Upper lobe of left lung (tissue), 6 donors: ENCODE results near the gene NREP. TPM values are rescaled to one million over a fixed set of nuclear protein-coding genes. Genes with fewer than 3 reads are reported as not detected.

Experiments
- ATAC-seq, 2 donors: fragments of 200-7000 bp; cut with Tn5 transposase; one replicate each; pipeline ENCODE4 v1.9.1; 2022; ENCODE audit warnings: mild to moderate bottlenecking in 2 of 2, moderate library complexity in 2 of 2; ENCODE audit not compliant: low FRiP score in 2 of 2
- DNase-seq, 2 donors: peaks; one replicate each; pipeline ENCODE4 v3.0.0-alpha.2; 2019 to 2020
- H3K27ac ChIP-seq, 4 donors: fragments of 200-600 bp; sonication (generic); one replicate each; pipeline ENCODE4 v1.5.1; 2016 to 2019
- H3K27me3 ChIP-seq, 4 donors: fragments of 200-600 bp; sonication (generic); one replicate each; pipeline ENCODE4 v1.5.1; 2017 to 2019
- H3K36me3 ChIP-seq, 4 donors: fragments of 200-600 bp; sonication (generic); one replicate each; pipeline ENCODE4 v1.5.1; 2016 to 2019
- H3K4me1 ChIP-seq, 4 donors: fragments of 200-600 bp; sonication (generic); one replicate each; pipeline ENCODE4 v1.5.1; 2018 to 2019
- H3K4me3 ChIP-seq, 4 donors: fragments of 200-600 bp; sonication (generic); one replicate each; pipeline ENCODE4 v1.5.1; 2017 to 2019; ENCODE audit warnings: mild to moderate bottlenecking in 2 of 4, moderate library complexity in 1 of 4
- H3K9me3 ChIP-seq, 4 donors: fragments of 200-600 bp; sonication (generic); one replicate each; pipeline ENCODE4 v1.5.1; 2018 to 2019
- CTCF ChIP-seq, 6 experiments: fragments of 450-650 bp in 4 of 6; fragments of 200-600 bp in 2 of 6; sonication (generic) in 2 of 6; IDR thresholded peaks; one replicate each; pipeline ENCODE4 v1.5.1; 2016 to 2019; ENCODE audit warnings: antibody characterized with exemption in 6 of 6
- EP300 ChIP-seq, 4 donors: sonication (generic); formaldehyde crosslinking; IDR thresholded peaks; one replicate each; pipeline ENCODE4 v1.5.1; 2017; ENCODE audit warnings: antibody characterized with exemption in 4 of 4, control low read depth in 2 of 4
- POLR2A ChIP-seq, 4 donors: fragments of 450-650 bp; IDR thresholded peaks; one replicate each; pipeline ENCODE4 v1.5.1; 2016 to 2017; ENCODE audit warnings: antibody characterized with exemption in 4 of 4, mild to moderate bottlenecking in 2 of 4
- POLR2AphosphoS5 ChIP-seq, 2 donors: sonication (generic); formaldehyde crosslinking; IDR thresholded peaks; one replicate each; pipeline ENCODE4 v1.5.1; 2017; ENCODE audit warnings: antibody characterized with exemption in 2 of 2
- WGBS, 2 donors: methylation state at CpG; one replicate each; pipeline ENCODE4 v1.1.5; 2017 to 2018; 5-methylcytosine and 5-hydroxymethylcytosine counted together
- total RNA-seq, 6 donors: library from RNA; depleted of rRNA in 4 of 6; stranded (reverse); fragments of >200 nt in 4 of 6; gene quantifications; one replicate each; pipeline versions ENCODE4 v1.1.0 to v1.2.1, GENCODE V29; 2016 to 2021
- donor health status: DM: no; HTN: no; CAD: no; lungs with moderate emphysema.
- donor health status: DM: no; HTN: yes; CAD: no; lungs with severe emphysema.

Gene NREP
- total RNA-seq, 6 donors from 2014 or later = 5.0 to 17.9 (median 12.5) TPM

DNA sequence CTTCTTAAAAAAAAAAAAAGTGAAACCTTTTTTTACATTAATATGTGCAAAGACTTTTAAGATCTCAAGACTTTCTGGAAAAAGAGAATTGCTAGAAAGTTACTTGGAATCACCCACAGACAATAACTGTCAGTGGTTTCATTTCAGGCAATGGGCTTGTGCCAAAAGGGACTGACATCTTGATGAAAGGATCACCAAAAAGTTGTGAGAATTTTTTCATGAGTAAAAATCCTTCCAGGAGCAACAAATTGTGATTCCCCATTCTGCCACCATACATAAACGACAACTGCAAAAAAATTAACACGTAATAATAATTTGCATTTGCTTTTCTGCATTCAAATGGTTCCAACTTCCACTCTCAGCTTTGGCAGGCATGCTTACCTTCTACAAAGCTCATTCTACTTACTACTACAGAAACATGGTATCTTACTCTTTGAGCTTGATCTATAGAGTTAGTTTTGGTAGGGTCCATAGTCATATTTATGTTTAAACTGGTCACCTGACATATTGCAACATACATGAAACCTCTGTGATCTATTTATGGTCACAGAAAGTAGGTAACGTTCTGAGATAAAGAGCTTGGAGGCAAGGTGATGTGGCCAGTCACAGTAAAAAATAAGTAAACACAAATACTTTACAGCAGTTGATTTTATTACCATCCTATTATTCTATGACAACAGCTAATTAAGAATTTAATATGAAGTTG is 3.0 kb downstream of the NREP start:
- H3K27ac ChIP-seq = no peak overlapping the region
- peaks cover 12 to 31% (median 22%) of the 10 kb centered on the region in 4 donors for H3K4me1 ChIP-seq
- no peak for TF ChIP-seq POLR2A (IDR thresholded peaks at IDR 0.05)
- no peak for TF ChIP-seq EP300 (IDR thresholded peaks at IDR 0.05)
- no peak for TF ChIP-seq POLR2AphosphoS5 (IDR thresholded peaks at IDR 0.05)
- no peak for TF ChIP-seq CTCF (IDR thresholded peaks at IDR 0.05)
- 66 to 72% methylated on average over 3 of the region's 3 CpGs for WGBS, 2 donors
- no peaks in the 10 kb centered on the region for H3K27me3 ChIP-seq
- no peaks in the 10 kb centered on the region for H3K36me3 ChIP-seq
- H3K4me3 ChIP-seq = no peak overlapping the region
- DNase-seq (no peak), ATAC-seq (no peak)
- no peaks in the 10 kb centered on the region for H3K9me3 ChIP-seq

DNA sequence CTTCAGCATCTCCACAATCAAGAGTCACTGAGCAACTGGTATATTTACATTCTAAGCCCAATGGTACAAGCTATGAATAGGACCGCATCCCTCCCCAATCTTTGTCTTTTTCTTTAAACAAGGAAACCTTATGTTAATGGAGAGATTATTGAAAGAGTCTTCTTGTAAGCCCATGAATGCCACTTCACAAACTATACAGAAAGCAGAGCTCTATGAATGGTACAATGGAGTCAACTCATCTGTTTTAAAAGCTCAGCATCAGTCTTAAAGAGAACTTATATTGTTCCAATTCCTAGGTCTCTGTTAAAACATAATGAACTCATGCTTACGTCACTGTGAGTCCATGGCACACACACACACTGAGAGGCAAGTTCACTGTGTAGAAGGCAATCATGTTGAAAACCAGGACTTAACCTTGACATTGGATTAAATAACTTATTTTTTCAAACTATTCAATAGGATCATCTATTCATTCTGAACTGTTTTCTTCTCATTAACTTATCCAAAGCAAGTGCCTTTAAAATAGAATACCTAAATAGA is 4.5 kb downstream of the NREP start:
- H3K27ac ChIP-seq = no peak overlapping the region
- H3K36me3 ChIP-seq = no peaks in the 10 kb centered on the region
- TF ChIP-seq POLR2A (IDR thresholded peaks at IDR 0.05) (no peak), CTCF (IDR thresholded peaks at IDR 0.05) (no peak)
- H3K4me3 ChIP-seq = no peak overlapping the region
- H3K9me3 ChIP-seq = no peaks in the 10 kb centered on the region
- DNase-seq (no peak), ATAC-seq (no peak)
- peaks cover 6 to 25% (median 22%) of the 10 kb centered on the region in 4 donors for H3K4me1 ChIP-seq
- WGBS, 2 donors = 95 to 98% methylated on average over 2 of the region's 2 CpGs
- no peaks in the 10 kb centered on the region for H3K27me3 ChIP-seq

DNA sequence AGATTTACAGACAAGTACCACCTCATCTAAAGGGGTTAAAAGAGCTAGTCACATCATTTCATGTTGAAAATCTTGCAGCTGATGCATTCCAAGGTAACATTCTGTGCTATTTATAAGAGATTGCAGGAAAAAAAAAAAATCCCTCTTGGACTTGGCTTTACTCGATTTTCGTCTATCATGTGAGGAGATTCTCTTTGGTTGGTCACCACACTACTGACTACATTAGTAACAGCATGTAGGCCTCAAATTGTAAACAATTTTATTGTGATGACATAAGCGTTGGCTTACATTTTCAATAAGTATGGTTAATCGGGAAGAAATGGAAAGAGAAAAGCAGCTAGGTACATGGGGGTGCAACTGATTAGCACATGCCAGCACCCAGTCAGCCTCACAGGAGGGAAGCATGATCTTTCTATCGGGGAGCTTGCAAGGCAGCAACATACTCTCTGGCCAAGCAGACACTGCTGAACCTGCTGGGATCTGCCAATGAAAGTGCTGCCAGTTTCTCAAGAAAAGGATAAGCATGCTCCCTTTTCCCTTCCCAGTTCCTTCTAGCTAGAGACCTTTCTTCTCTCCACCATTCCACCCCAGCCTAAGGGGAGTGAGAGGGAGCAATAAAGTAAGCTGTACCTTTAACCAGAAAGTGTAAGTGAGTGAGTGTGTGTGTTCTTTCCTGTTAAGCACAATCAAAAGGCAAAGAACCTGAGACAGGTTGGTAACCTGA is 7.5 kb downstream of the NREP start:
- no peaks in the 10 kb centered on the region for H3K27me3 ChIP-seq
- no peak overlapping the region for H3K27ac ChIP-seq
- peaks cover 2 to 8% (median 4%) of the 10 kb centered on the region in 4 donors for H3K4me1 ChIP-seq
- H3K9me3 ChIP-seq = no peaks in the 10 kb centered on the region
- H3K4me3 ChIP-seq = no peak overlapping the region
- DNase-seq (no peak), ATAC-seq (no peak)
- no peaks in the 10 kb centered on the region for H3K36me3 ChIP-seq
- TF ChIP-seq CTCF (IDR thresholded peaks at IDR 0.05) (no peak), POLR2A (IDR thresholded peaks at IDR 0.05) (no peak), EP300 (IDR thresholded peaks at IDR 0.05) (no peak), POLR2AphosphoS5 (IDR thresholded peaks at IDR 0.05) (no peak)
- 74 to 80% methylated on average over 5 of the region's 5 CpGs for WGBS, 2 donors

- H3K4me3 ChIP-seq = no peak overlapping the region
- H3K9me3 ChIP-seq = no peaks in the 10 kb centered on the region
- H3K27ac ChIP-seq = no peak overlapping the region
- H3K4me1 ChIP-seq = peaks cover 2 to 13% (median 4%) of the 10 kb centered on the region in 4 donors
- no peak for TF ChIP-seq CTCF (IDR thresholded peaks at IDR 0.05)
- no peak for TF ChIP-seq POLR2AphosphoS5 (IDR thresholded peaks at IDR 0.05)
- TF ChIP-seq POLR2A (IDR thresholded peaks at IDR 0.05) = no peak
- TF ChIP-seq EP300 (IDR thresholded peaks at IDR 0.05) = no peak
- no peak for DNase-seq
- H3K36me3 ChIP-seq = no peaks in the 10 kb centered on the region
- 83 to 96% methylated on average over 3 of the region's 3 CpGs for WGBS, 2 donors
- no peaks in the 10 kb centered on the region for H3K27me3 ChIP-seq
- no peak for ATAC-seq
Measured at GRCh38 chr5:111748304-111748763, 8.7 kb downstream of the NREP start.
